ENCODE results near the gene PLPP3.

PLPP3 gene

DNA sequence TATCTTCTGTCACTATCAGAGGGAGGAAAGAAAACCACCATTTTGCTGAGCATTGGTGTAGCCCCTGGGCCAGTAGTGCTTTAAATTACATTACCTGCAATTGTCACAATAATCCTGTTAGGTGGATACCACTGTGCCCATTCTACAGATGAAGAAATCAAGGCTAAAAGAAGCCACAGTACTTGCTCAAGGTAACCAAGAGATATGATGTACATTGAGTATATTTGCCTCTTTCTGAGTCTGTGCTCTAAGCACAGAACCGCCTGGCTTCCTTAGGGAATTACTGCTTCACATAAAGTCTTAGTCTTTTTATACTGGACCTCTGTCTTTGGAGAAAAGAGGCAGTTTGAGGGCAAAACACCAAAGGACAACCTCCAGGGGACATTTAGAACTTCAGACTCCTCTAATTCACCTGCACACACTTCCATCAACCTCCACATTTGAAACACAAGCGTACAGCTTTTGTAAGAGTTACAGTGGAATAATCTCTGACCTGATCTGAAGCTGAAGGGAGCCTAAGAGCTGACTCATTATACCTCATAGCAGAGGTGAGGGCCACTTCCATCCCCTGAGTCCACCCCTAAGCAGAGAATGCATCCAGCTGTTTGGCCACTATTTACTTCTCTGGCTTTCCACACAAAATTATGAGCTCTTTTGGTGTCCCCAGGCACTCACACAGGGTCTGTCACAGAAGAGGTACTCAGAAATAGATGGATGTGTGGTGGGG is 61.8 kb downstream of the PLPP3 start:
- DNase-seq, result no peak

DNA sequence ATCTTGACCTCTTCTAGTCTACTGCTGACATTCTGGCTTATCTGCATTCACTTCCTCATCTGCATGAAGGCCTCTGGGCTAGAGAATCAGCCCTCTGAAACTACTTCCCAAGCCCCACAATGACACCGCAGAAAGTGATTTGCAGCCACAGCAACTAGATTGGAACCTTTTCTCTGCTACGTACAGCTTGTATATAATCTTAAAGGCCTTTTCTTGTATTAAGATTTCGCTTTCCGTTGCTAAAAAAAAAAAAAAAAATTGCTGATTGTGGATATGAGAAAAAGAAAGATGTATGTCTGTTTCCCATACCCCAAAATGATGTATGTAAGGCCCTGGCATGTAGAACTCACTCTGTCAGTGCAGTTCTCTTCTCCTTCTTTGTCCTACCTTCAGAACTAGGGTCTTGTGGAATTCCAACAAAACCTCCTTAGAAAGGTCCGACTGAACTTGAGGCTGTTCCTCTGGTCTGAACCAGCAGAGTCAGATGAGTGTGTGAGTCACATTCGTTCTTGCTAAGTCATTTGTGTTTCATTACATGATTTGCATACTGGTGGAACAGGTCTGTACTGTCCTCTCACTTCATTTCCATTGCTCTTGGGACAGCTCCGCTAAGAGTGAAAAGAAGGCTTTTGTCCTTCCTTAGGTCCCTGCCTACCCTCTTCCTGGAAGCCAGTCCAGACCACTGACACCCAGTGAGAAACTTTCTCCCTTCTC is 62.7 kb downstream of the PLPP3 start:
- no peak for DNase-seq

DNA sequence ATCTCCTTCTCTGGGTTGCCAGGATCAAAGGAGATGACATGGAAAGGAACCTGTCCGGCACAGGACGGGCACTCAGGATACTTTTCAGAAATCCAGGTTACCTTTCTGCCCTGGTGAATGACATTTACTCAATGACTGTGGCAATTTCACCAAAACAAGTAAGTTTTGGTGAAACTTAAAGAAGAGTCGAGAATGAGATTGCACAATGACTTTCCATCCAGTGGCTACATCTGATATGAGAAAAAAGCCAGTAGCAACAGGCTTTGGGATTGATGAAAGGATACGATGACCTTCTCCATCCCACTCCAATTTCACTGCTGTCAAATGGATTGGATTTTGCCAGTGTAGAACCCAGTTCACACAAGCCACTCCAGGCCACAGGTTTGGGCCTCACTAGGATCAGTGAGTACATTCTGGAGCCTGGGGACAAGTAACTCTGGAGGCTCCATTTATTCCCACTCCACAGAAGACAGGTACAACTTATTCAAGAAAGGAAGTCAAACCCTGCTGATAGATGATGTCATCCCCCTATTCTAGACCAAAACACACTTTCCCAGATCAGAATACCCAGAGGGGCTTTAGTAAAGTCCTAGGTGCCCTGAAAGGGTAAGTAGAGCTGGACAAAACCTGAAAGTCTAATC is 63.3 kb downstream of the PLPP3 start:
- DNase-seq, result no peak

GRCh38 chr1:56512724-56513494 is 66.5 kb downstream of the PLPP3 start:
- no peak for DNase-seq

DNA sequence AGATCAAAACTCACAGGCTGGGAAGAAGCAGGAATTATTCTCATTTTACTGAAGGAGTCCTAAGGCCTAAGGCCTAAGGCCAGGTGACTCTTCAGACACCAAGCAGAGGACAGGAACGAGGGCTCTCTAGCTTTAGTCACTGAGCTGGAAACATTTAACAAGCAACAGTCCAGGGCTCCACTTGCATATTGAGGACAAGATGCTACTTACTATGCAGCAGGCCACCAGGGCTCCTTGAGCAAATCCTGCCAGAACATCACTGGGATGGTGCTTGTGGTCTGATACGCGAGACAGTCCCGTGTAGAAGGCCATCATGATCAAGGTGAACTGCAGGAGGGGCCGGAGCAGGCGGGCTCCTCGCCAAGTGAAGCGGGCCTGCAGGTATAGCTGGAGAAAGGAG is 67.6 kb downstream of the PLPP3 start:
- no peak for DNase-seq

DNA sequence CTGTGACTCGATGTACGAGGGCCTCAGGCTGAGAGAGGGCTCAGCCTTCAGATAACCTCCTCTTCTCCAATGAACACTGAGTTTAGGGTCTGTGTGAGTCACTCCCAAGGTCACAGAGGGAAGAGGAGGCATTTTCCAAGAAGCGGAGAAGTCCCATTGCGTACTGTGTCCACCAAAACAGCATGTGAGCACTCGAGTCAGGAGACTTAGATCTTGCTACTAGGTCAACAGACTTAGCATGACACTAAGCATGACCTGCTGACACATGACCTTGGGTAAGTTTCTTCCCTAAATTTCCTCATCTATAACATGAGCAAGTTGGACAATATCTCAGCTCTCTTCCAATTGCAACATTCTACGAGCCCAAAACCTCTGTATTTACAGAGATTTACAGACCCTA is 68.0 kb downstream of the PLPP3 start:
- DNase-seq, result no peak

GRCh38 chr1:56510642-56511021 is 68.7 kb downstream of the PLPP3 start:
- DNase-seq, result no peak

DNA sequence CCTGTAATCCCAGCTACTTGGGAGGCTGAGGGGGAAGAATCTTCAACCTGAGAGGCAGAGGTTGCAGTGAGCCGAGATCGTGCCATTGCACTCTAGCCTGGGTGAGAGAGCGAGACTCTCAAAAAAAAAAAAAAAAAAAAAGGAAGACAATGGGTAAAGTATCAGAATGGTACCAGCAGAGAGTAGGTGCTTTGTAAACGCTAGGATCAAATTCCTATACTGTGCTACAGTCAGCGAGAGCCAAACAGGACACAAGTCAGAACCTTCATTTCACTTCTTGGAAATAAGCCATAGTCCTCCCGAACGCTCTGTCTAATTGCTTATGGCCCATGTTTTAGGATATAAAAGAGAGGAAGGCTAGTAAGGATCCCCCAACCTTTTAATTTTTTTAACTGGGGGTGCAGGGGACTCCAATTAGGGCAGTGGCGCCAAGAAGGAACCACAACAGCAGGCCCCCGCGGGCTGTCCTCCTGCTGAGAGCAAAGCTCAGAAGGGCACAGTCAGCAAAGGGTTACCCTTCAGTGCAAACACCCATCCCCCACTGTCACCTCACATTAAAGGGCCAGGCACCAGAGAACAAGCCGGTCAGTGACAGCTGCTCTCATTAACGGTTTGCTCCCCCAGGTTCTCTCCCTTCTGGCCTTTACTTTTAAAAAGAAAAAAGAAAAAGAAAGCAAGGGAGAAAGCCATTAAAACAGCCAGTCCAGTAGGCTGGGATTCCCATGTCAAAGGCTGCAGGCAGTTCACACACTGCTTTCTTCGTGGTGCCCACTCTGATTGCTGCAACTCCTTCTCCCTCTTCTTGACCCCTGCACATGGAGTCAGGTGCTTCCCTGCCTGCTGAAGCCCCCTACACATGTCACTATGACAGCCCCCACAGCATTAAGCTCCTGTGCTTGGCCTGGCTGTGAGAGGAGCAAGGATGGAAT is 69.4 kb downstream of the PLPP3 start:
- no peak for DNase-seq

GRCh38 chr1:56508523-56508983 is 70.8 kb downstream of the PLPP3 start:
- DNase-seq, result no peak

- no peak for DNase-seq
Observed at GRCh38 chr1:56507925-56508522, 71.3 kb downstream of the PLPP3 start.

DNA sequence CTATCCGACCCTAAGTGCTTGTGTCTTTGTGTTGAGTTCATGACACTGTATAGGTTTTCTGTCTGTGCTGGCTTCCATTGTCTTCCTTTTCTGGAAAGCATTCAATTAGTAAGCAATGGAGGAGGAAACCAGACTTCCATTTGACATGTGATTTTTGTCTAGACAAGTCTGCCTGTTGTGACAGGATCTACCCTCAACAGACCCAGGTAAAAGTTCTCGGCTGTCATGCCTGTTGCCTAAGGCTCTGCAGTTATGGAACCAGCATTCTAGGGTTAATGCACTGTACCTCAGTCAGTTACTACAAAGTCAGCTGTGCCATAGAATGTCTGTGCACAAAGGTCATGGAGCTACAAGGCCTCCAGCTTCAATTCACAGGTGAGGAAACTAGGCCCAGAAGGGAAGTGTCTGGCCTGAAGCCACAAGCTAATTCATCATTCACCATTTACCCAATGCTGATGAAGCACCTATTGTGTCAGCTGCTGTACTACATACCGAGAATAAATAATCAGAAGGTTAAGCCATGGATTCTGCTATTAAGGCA is 72.3 kb downstream of the PLPP3 start:
- no peak for DNase-seq

- DNase-seq, result no peak
Observed at GRCh38 chr1:56505792-56506743, 73.3 kb downstream of the PLPP3 start.

- DNase-seq, result no peak
Observed at GRCh38 chr1:56502700-56503245, 76.6 kb downstream of the PLPP3 start.

DNA sequence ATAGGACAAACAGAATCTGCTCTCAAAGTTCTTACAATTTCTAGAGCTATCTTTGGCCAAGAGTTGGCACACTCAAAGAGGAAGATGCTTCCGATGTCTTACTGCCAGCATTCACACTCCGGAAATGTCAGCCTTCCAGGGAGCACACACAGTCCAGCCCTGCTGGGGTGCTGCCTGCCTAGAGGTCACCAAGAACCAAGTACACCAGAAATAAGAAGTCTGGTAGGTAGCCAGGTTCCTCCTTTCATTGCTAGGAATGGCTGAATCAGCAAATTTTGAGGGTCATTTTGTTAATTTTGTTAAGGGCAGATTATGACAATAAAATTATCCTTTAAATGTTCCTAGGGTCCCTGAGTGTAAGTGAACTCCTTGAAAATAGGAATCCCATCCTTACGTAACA is 77.5 kb downstream of the PLPP3 start:
- no peak for DNase-seq

- DNase-seq, result no peak
Observed at GRCh38 chr1:56501426-56501825, 77.9 kb downstream of the PLPP3 start.

DNA sequence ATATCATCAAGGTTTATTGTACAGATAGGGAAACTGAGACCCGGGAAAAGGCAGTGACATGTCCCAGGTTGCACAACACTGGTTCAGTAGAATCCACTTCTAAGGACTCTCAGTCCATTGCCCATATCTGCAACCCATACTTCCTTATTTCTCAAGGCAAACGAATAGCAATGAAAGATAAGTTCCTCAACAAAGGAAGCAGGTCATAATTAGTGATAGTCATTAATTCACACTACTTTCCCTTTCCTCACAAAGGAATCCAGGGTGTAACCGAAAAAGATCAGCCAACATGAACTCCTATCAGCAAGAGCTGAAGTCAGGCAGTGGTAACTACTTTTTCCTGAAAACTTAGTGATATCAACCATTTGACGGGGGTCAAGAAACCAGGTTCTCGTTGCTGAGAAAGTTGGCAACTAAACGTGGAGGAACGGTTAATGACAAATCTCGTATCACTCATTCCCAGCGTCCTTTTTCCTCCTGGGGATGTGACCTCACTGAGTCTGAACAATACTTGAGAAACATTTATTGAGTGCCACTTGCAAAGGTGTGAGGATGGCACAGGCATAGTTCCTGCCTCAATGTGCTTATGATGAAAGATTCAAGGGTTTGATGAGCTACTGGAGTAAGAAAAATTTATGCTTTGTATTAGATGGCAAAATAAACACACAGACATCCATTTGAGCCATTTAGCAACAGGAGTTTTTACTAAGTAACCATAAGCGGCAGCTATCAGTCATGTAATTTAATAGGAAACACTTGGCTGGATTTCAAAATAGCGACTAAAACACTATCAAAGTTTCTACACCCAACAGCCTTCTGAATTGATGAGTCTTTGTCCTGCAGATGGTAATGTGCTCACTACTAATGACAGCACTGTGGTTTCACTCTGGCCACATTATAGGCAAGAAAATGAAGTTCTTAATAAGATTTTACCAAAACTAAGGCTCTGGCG is 82.3 kb downstream of the PLPP3 start:
- DNase-seq, result peak; percentile 2

DNA sequence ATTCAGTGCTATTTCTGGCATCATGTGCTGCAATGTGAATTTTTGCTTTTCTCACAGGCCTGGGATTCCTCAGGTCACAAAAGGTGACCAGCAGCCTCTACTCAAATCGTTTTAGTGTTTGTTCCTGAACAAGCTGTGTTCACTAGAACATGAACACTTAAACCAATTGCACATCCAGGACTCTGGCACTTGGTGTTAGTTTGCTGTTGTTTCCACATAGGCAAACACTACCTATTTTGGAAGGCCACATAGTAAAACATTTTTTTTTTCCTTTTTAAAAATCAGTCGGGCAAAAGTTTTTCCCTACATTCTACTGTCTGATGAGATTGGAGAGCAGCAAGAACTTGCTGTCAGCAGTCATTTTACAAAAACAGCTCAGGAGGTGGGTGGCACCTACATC is 83.2 kb downstream of the PLPP3 start:
- DNase-seq, result no peak

- no peak for DNase-seq
Observed at GRCh38 chr1:56495538-56495937, 83.8 kb downstream of the PLPP3 start.

- no peak for DNase-seq
Observed at GRCh38 chr1:56494306-56494705, 85.1 kb downstream of the PLPP3 start.

Measured in NCI-H2081 treated with DMSO at 0.1 percent for 48 hours (cell line).